ENCODE data around the gene ULK1. TPM values are rescaled to one million over a fixed set of nuclear protein-coding genes. Genes with fewer than 3 reads are reported as not detected.

ULK1 gene
- total and polyA plus RNA-seq, 2 experiments from 2014 or later, result 8.4 to 33.8 TPM

DNA sequence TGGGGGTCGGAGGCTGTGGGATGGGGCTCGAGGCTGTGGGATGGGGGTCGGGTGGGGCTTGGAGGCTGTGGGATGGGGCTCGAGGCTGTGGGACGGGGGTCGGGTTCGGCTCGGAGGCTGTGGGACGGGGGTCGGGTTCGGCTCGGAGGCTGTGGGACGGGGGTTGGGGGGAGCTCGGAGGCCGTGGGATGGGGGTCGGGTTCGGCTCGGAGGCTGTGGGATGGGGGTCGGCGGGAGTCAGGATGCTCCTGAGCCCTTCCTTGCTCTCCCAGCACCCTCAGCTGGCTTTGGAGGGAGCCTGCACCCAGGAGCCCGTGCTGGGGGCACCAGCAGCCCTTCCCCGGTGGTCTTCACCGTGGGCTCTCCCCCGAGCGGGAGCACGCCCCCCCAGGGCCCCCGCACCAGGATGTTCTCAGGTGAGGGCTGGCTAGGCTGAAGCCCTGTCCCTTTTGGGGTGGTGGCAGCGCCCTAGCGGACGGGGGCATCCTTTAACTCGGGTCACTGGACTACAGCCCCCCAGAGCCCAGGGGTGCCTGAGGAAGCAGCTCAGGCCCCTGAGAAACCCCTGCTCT, 22.8 kb downstream of the ULK1 start:
- Histone ChIP-seq H3K9me2 (ENCODE audit: insufficient read depth) (no peaks in the 10 kb centered on the region), H3F3A (replicated peaks; ENCODE audit: low read depth) (0 out of 2 replicates have a peak, but pooled peaks cover 4% of the 10 kb centered on the region), H3K27me3 (ENCODE audit: insufficient read depth) (no peaks in the 10 kb centered on the region), H3K36me3 (ENCODE audit: insufficient read depth) (no peaks in the 10 kb centered on the region), H2AFZ (no peak overlapping the region), H3K4me1 (ENCODE audit: insufficient read depth) (no peaks in the 10 kb centered on the region), H3K27ac (ENCODE audit: low read depth) (no peak overlapping the region), H3K4me3 (no peak overlapping the region), H3K4me2 (no peak overlapping the region), H3K79me2 (replicated peaks; ENCODE audit: insufficient read depth) (no peaks in the 10 kb centered on the region), H4K20me1 (replicated peaks; ENCODE audit: insufficient read depth) (0 out of 2 replicates have a peak, but pooled peaks cover under 1% of the 10 kb centered on the region)
- Mint-ChIP-seq H3K27ac (no peak overlapping the region), H3K4me3 (no peak overlapping the region), H3K36me3 (ENCODE audit: low read depth) (peaks cover 23% of the 10 kb centered on the region; the same call in 2 of the 3 replicates), H3K9me3 (no peaks in the 10 kb centered on the region), H3K4me1 (no peaks in the 10 kb centered on the region; the same call in 2 of the 3 replicates), H3K27me3 (ENCODE audit: insufficient read depth, low read depth, poor library complexity) (peaks cover 5% of the 10 kb centered on the region)
- DNase-seq (ENCODE audit: low spot score) (no peak), ATAC-seq (no peak)
- TF ChIP-seq JUNB (IDR thresholded peaks at IDR 0.05; ENCODE audit: unreplicated experiment) (no peak), ZNF462 (CRISPR knock-in tag; IDR thresholded peaks at IDR 0.05) (no peak), POLR2AphosphoS5 (IDR thresholded peaks at IDR 0.05; ENCODE audit: low read depth) (no peak), EZH2 (IDR thresholded peaks at IDR 0.05; ENCODE audit: low read depth, unreplicated experiment) (no peak), CREB1 (CRISPR knock-in tag; IDR thresholded peaks at IDR 0.05; ENCODE audit: low read depth) (no peak), CTCF (conservative IDR thresholded peaks at IDR 0.05; ENCODE audit: low read depth in 2 of 2) (no peak), NANOG (IDR thresholded peaks at IDR 0.05; ENCODE audit: borderline replicate concordance) (no peak), STAT1 (IDR thresholded peaks at IDR 0.05; ENCODE audit: unreplicated experiment) (no peak), ETS1 (IDR thresholded peaks at IDR 0.05) (no peak), ZNF331 (CRISPR knock-in tag; IDR thresholded peaks at IDR 0.05; ENCODE audit: low read depth) (no peak)
- TF ChIP-seq, protein P1, sequence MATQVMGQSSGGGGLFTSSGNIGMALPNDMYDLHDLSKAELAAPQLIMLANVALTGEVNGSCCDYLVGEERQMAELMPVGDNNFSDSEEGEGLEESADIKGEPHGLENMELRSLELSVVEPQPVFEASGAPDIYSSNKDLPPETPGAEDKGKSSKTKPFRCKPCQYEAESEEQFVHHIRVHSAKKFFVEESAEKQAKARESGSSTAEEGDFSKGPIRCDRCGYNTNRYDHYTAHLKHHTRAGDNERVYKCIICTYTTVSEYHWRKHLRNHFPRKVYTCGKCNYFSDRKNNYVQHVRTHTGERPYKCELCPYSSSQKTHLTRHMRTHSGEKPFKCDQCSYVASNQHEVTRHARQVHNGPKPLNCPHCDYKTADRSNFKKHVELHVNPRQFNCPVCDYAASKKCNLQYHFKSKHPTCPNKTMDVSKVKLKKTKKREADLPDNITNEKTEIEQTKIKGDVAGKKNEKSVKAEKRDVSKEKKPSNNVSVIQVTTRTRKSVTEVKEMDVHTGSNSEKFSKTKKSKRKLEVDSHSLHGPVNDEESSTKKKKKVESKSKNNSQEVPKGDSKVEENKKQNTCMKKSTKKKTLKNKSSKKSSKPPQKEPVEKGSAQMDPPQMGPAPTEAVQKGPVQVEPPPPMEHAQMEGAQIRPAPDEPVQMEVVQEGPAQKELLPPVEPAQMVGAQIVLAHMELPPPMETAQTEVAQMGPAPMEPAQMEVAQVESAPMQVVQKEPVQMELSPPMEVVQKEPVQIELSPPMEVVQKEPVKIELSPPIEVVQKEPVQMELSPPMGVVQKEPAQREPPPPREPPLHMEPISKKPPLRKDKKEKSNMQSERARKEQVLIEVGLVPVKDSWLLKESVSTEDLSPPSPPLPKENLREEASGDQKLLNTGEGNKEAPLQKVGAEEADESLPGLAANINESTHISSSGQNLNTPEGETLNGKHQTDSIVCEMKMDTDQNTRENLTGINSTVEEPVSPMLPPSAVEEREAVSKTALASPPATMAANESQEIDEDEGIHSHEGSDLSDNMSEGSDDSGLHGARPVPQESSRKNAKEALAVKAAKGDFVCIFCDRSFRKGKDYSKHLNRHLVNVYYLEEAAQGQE (IDR thresholded peaks at IDR 0.05; ENCODE audit: unreplicated experiment), result no peak
